Stimulated activated naive B cell treated with anti-CD40 and anti-IgM and Interleukin-4, amounts not matched to agents 10 μg/mL and 1 μg/mL and 100 μg/mL, for 72 hours (primary cell): Measurements from ENCODE around the gene ADCY5.
A peak's percentile ranks its signal among the peaks of the same experiment; 100 is the strongest.

Source experiments
- ATAC-seq, 2 donors: fragments of 150-1000 bp; cut with Tn5 transposase; replicated peaks; 2 replicates each; pipeline ENCODE4 v1.10.0; 2021; ENCODE audit warnings: moderate library complexity in 1 of 2
- DNase-seq: peaks from one replicate; pipeline ENCODE4 v3.0.0; 2021
- H3K27ac Mint-ChIP-seq: one replicate; pipeline ENCODE4 v1.8.0; 2022; ENCODE audit warnings: mild to moderate bottlenecking, mixed read lengths
- H3K27me3 Mint-ChIP-seq, 2 donors: one replicate each; pipeline ENCODE4 v1.8.0; 2022; ENCODE audit warnings: mixed read lengths in 2 of 2
- H3K36me3 Mint-ChIP-seq, 2 donors: one replicate each; pipeline ENCODE4 v1.8.0; 2022; ENCODE audit warnings: mixed read lengths in 2 of 2, mild to moderate bottlenecking in 1 of 2
- H3K4me1 Mint-ChIP-seq, 2 donors: one replicate each; pipeline ENCODE4 v1.8.0; 2022; ENCODE audit warnings: mixed read lengths in 2 of 2, mild to moderate bottlenecking in 1 of 2
- H3K4me3 Mint-ChIP-seq, 2 donors: one replicate each; pipeline ENCODE4 v1.8.0; 2022; ENCODE audit warnings: mild to moderate bottlenecking in 2 of 2, mixed read lengths in 2 of 2, moderate library complexity in 1 of 2
- H3K9me3 Mint-ChIP-seq, 2 donors: one replicate each; pipeline ENCODE4 v1.8.0; 2022; ENCODE audit warnings: mixed read lengths in 2 of 2, mild to moderate bottlenecking in 1 of 2

Gene ADCY5

GRCh38 chr3:123282461-123282860, 166.4 kb downstream of the ADCY5 start:
- no peak overlapping the region for H3K27ac Mint-ChIP-seq
- H3K4me1 Mint-ChIP-seq, result peaks cover 0 to 2% of the 10 kb centered on the region in 2 donors
- H3K9me3 Mint-ChIP-seq, result peaks cover 0 to 5% of the 10 kb centered on the region in 2 donors
- peaks cover 12 to 23% of the 10 kb centered on the region in 2 donors for H3K36me3 Mint-ChIP-seq
- ATAC-seq (no peak), DNase-seq (no peak)
- H3K27me3 Mint-ChIP-seq, result peaks cover 0 to 3% of the 10 kb centered on the region in 2 donors
- no peak overlapping the region for H3K4me3 Mint-ChIP-seq

- H3K4me3 Mint-ChIP-seq, result no peak overlapping the region
- no peak for DNase-seq
- H3K27ac Mint-ChIP-seq, result no peak overlapping the region
Observed at GRCh38 chr3:123281929-123282328, 167.0 kb downstream of the ADCY5 start.

DNA sequence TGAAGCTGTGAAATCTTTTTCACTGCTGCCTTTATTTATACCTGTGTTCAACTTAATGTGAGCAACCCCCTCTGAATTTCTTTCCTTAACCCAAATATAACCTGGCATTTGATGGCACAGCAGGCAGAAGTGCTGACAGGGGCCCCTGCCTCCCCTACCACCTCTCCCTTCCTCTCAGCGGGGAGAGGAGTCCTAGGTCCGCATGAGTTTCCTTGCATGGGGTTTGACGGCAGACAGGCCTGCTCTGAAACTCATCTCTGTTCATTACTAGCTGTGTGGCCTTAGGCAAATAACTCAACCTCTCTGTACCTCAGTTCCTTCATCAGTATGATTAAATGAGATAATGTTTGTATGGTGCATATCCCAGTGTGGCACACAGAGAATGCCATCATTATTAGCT, 167.5 kb downstream of the ADCY5 start:
- Mint-ChIP-seq H3K27ac (no peak overlapping the region), H3K4me1 (peaks cover 3 to 8% of the 10 kb centered on the region in 2 donors), H3K27me3 (no peaks in the 10 kb centered on the region), H3K9me3 (no peaks in the 10 kb centered on the region), H3K4me3 (no peak overlapping the region), H3K36me3 (peaks cover 12 to 27% of the 10 kb centered on the region in 2 donors)
- DNase-seq (no peak), ATAC-seq (no peak)

More at GRCh38 chr3:123281929-123282328, 167.0 kb downstream of the ADCY5 start:
- Mint-ChIP-seq H3K4me1 (peaks cover 2 to 4% of the 10 kb centered on the region in 2 donors), H3K9me3 (peaks cover 0 to 2% of the 10 kb centered on the region in 2 donors), H3K36me3 (peaks cover 12 to 24% of the 10 kb centered on the region in 2 donors), H3K27me3 (no peaks in the 10 kb centered on the region)
- no peak for ATAC-seq

- Mint-ChIP-seq H3K27ac (peak overlapping the region; percentile 48), H3K9me3 (no peaks in the 10 kb centered on the region), H3K4me1 (peaks cover 1 to 8% of the 10 kb centered on the region in 2 donors), H3K27me3 (no peaks in the 10 kb centered on the region), H3K4me3 (no peak overlapping the region), H3K36me3 (peaks cover 12 to 27% of the 10 kb centered on the region in 2 donors)
- ATAC-seq, result no peak
- no peak for DNase-seq
Observed at GRCh38 chr3:123279121-123279520, 169.8 kb downstream of the ADCY5 start.

- H3K4me3 Mint-ChIP-seq, result no peak overlapping the region
- H3K36me3 Mint-ChIP-seq, result peaks cover 12 to 28% of the 10 kb centered on the region in 2 donors
- no peak for ATAC-seq
- no peak for DNase-seq
- peaks cover 1 to 8% of the 10 kb centered on the region in 2 donors for H3K4me1 Mint-ChIP-seq
- no peaks in the 10 kb centered on the region for H3K27me3 Mint-ChIP-seq
- H3K27ac Mint-ChIP-seq, result no peak overlapping the region
- no peaks in the 10 kb centered on the region for H3K9me3 Mint-ChIP-seq
Observed at GRCh38 chr3:123278446-123278845, 170.4 kb downstream of the ADCY5 start.

DNA sequence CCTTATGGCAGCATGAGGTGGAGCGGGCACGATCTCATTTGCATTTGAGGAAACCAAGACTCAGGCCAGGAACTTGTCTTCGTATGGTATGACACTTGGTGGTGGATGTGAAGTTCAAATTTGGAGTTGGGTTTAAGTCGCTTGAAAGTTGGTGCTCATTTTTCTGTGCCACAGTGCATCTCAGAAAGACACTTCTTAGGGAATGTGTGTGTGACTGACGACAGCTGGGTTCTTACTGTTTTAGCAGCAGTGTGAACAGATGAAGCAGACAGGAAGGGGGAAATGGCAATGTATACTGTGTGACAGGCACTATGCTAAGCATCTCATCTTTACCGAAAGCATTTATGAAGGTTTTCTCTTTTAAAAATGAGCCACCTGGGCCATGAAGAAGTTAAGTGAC, 171.8 kb downstream of the ADCY5 start:
- H3K27me3 Mint-ChIP-seq, result no peaks in the 10 kb centered on the region

DNA sequence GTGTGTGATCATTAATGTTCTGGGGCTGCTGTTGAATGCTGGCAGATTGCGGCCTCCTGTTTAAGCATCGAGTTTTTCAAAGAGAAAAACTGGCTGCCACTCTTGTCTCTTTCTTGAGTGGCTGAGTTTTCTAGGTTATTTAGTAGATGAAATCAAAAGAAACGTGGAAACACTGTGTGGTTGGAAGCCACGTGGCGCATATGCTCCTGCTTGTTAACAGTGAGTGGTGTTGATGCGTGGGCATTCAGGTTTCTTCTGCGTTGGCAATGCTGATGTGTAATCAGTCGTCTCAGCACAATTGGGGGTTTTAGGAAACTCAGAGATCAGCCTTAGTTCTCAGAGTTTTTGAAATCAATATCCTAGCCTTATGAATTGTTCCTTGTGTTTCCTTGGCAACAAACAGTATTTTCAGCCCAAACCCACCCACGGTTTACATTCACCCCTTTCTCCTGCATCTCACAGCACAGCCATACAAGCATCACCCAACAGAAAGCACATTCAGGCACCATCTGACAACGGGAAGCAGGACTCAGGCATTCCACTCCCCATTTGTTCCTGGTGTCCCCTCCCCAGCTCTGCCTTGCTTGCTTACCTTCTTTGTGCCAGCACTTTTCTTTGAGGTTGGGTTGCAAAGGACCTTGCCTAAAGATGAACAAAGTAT, 172.4 kb downstream of the ADCY5 start:
- Mint-ChIP-seq H3K27ac (no peak overlapping the region), H3K27me3 (no peaks in the 10 kb centered on the region), H3K9me3 (no peaks in the 10 kb centered on the region), H3K36me3 (peaks cover 14 to 34% of the 10 kb centered on the region in 2 donors), H3K4me1 (peaks cover 1 to 8% of the 10 kb centered on the region in 2 donors), H3K4me3 (no peak overlapping the region)
- ATAC-seq (no peak), DNase-seq (no peak)

More for the DNA sequence above, 171.8 kb downstream of the ADCY5 start:
- Mint-ChIP-seq H3K4me3 (no peak overlapping the region), H3K9me3 (no peaks in the 10 kb centered on the region), H3K4me1 (peaks cover 1 to 8% of the 10 kb centered on the region in 2 donors), H3K36me3 (peaks cover 13 to 33% of the 10 kb centered on the region in 2 donors), H3K27ac (peak overlapping the region; percentile 9)
- DNase-seq, result no peak
- no peak for ATAC-seq

DNA sequence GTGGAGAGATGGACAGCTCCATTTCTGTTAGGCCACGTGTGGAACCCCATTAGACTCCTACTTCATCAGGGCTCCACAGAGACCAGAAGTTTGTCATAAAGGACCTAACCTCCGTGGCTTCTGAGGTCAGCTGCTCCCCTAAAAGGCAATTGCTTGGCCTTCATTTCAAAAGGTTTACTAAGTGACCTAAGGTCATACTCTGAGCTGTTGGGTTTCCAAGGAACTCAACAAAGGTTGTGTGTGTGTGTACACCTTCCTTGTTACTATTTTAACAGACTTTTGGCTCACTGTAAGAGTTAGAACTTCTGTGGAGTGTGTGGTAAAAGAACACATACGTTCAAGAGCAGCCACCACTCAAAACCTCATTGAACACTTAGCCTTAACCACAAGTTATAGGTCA, 173.2 kb downstream of the ADCY5 start:
- DNase-seq (no peak), ATAC-seq (peak; percentile 76 to 87)
- Mint-ChIP-seq H3K27ac (no peak overlapping the region), H3K27me3 (no peaks in the 10 kb centered on the region), H3K36me3 (peaks cover 14 to 31% of the 10 kb centered on the region in 2 donors), H3K9me3 (no peaks in the 10 kb centered on the region), H3K4me1 (peaks cover 1 to 8% of the 10 kb centered on the region in 2 donors), H3K4me3 (no peak overlapping the region)

DNA sequence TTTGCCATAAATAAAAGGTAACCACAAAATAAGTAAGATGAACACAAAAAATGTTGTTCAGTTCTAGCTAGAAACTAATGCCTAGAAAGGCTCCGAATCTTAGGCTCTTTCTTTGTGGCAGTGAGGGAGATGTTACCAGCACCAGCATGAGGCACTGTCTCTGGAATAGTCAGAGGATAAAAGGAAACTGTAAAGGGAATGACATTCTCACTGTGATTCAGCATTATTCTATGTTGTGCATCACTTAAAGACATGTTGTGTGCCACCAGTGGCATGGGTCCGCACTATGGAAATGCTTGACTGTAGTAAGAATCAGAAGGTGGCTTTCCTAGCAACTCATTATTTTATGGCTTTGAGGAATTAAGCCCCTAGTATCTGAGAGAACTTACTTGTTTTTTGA, 176.3 kb downstream of the ADCY5 start:
- H3K9me3 Mint-ChIP-seq, result no peaks in the 10 kb centered on the region
- ATAC-seq, result no peak
- H3K36me3 Mint-ChIP-seq, result peaks cover 12 to 23% of the 10 kb centered on the region in 2 donors
- no peak overlapping the region for H3K27ac Mint-ChIP-seq
- H3K27me3 Mint-ChIP-seq, result no peaks in the 10 kb centered on the region
- peaks cover 1 to 8% of the 10 kb centered on the region in 2 donors for H3K4me1 Mint-ChIP-seq
- H3K4me3 Mint-ChIP-seq, result no peak overlapping the region
- no peak for DNase-seq

GRCh38 chr3:123271466-123272159, 177.3 kb downstream of the ADCY5 start:
- ATAC-seq (no peak), DNase-seq (no peak)
- H3K4me1 Mint-ChIP-seq, result peaks cover 0 to 1% of the 10 kb centered on the region in 2 donors
- H3K4me3 Mint-ChIP-seq, result no peak overlapping the region
- no peaks in the 10 kb centered on the region for H3K27me3 Mint-ChIP-seq
- H3K9me3 Mint-ChIP-seq, result peaks cover 0 to under 1% of the 10 kb centered on the region in 2 donors
- H3K27ac Mint-ChIP-seq, result no peak overlapping the region
- H3K36me3 Mint-ChIP-seq, result peaks cover 21 to 28% of the 10 kb centered on the region in 2 donors

GRCh38 chr3:123270818-123271217, 178.1 kb downstream of the ADCY5 start:
- DNase-seq (no peak), ATAC-seq (no peak)
- H3K36me3 Mint-ChIP-seq, result peaks cover 28 to 36% of the 10 kb centered on the region in 2 donors
- peaks cover 0 to 6% of the 10 kb centered on the region in 2 donors for H3K9me3 Mint-ChIP-seq
- no peaks in the 10 kb centered on the region for H3K27me3 Mint-ChIP-seq
- H3K27ac Mint-ChIP-seq, result no peak overlapping the region
- no peaks in the 10 kb centered on the region for H3K4me1 Mint-ChIP-seq
- H3K4me3 Mint-ChIP-seq, result no peak overlapping the region

DNA sequence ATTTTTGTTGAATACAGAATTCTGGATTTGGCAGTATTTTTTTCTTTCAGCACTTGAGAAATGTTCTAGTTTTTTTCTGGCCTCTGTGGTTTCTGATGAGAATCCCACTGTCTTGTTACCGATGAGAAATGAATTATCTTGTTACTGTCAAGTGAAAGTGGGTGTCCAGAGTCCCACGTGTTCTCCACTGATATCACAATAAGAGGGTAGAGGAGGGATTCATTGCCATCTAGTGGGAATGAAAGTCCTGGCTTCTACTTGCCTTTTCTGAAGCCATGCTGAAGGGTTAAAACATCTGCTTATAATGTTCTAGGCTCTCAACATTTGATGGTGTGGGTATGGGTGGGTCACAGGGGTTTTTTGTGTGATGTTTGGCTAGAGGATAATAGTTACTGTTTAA, 181.1 kb downstream of the ADCY5 start:
- no peak for DNase-seq
- Mint-ChIP-seq H3K4me3 (no peak overlapping the region), H3K27ac (no peak overlapping the region), H3K36me3 (peaks cover 31 to 46% of the 10 kb centered on the region in 2 donors), H3K4me1 (no peaks in the 10 kb centered on the region), H3K9me3 (peaks cover 0 to 7% of the 10 kb centered on the region in 2 donors), H3K27me3 (no peaks in the 10 kb centered on the region)
- no peak for ATAC-seq

- Mint-ChIP-seq H3K27me3 (no peaks in the 10 kb centered on the region), H3K4me1 (no peaks in the 10 kb centered on the region), H3K27ac (no peak overlapping the region), H3K9me3 (peaks cover 0 to 7% of the 10 kb centered on the region in 2 donors), H3K4me3 (no peak overlapping the region), H3K36me3 (peaks cover 31 to 50% of the 10 kb centered on the region in 2 donors)
- ATAC-seq (no peak), DNase-seq (no peak)
Observed at GRCh38 chr3:123263941-123264340, 184.9 kb downstream of the ADCY5 start.

DNA sequence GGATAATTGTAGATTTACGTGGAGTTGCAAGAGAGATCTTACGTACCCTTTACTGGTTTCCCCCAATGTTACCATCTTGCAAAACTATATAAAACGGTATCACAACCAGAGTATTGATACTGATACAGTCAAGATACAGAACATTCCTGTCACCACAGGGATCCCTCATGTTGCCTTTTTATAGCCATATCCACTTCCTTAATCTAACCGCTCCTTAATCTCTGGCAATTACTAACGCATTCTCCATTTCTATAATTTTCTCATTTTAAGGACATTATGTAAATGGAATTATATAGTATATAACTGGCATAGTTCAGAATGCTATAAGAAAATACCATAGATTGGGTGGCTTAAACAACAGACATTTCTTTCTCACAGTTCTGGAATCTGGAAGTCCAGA, 186.0 kb downstream of the ADCY5 start:
- Mint-ChIP-seq H3K4me3 (no peak overlapping the region), H3K27me3 (no peaks in the 10 kb centered on the region), H3K27ac (no peak overlapping the region), H3K4me1 (peaks cover 0 to 6% of the 10 kb centered on the region in 2 donors), H3K9me3 (peaks cover 0 to 7% of the 10 kb centered on the region in 2 donors), H3K36me3 (peaks cover 27 to 43% of the 10 kb centered on the region in 2 donors)
- no peak for ATAC-seq
- DNase-seq, result no peak

DNA sequence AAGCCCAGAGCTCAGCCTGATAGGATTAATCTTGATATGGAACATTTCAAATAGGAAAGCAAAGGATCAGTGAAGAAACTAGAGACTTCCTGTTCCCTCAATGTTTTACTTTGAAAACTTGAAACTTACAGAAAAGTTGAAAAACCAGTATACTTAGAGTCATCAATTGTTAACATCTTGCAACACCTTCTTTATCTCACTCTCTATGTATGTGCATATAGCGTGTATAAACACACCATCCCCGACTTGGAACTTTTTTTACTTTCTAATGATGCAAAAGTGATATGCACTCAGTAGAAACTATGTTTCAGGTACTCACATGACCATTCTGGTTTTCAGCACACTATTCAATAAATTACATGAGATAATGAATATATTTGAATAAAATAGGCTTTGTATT, 186.7 kb downstream of the ADCY5 start:
- ATAC-seq (no peak), DNase-seq (no peak)
- Mint-ChIP-seq H3K27ac (no peak overlapping the region), H3K27me3 (no peaks in the 10 kb centered on the region), H3K36me3 (peaks cover 26 to 40% of the 10 kb centered on the region in 2 donors), H3K9me3 (peaks cover 0 to 7% of the 10 kb centered on the region in 2 donors), H3K4me1 (peaks cover 1 to 10% of the 10 kb centered on the region in 2 donors), H3K4me3 (no peak overlapping the region)
